HEK293 (cell line): Measurements from ENCODE around the gene MRPL28.

Experiments used
- EGR2 ChIP-seq: fragments of 450-650 bp; formaldehyde crosslinking; IDR thresholded peaks from 2 replicates; pipeline ENCODE4 v1.5.1; 2016; ENCODE audit warnings: low read depth, missing biosample characterization, missing genetic modification characterization
- YY2 ChIP-seq: fragments of 450-650 bp; formaldehyde crosslinking; IDR thresholded peaks from 2 replicates; pipeline ENCODE4 v1.5.1; 2016; ENCODE audit warnings: missing biosample characterization, missing genetic modification characterization
- ZFP37 ChIP-seq: fragments of 450-650 bp; formaldehyde crosslinking; IDR thresholded peaks from 2 replicates; pipeline ENCODE4 v1.5.1; 2016; ENCODE audit warnings: missing biosample characterization, missing genetic modification characterization
- ZNF10 ChIP-seq: fragments of 450-650 bp; formaldehyde crosslinking; IDR thresholded peaks from 2 replicates; pipeline ENCODE4 v1.5.1; 2017; ENCODE audit warnings: missing biosample characterization, missing genetic modification characterization
- ZNF24 ChIP-seq: fragments of 450-650 bp; formaldehyde crosslinking; IDR thresholded peaks from 2 replicates; pipeline ENCODE4 v1.5.1; 2016; ENCODE audit warnings: missing biosample characterization, missing genetic modification characterization
- ZNF266 ChIP-seq: fragments of 450-650 bp; formaldehyde crosslinking; IDR thresholded peaks from 2 replicates; pipeline ENCODE4 v1.5.1; 2016; ENCODE audit warnings: missing biosample characterization, missing genetic modification characterization, low read depth
- ZNF558 ChIP-seq: fragments of 450-650 bp; formaldehyde crosslinking; IDR thresholded peaks from 2 replicates; pipeline ENCODE4 v1.5.1; 2016; ENCODE audit warnings: missing biosample characterization, missing genetic modification characterization
- ZNF701 ChIP-seq: fragments of 450-650 bp; formaldehyde crosslinking; IDR thresholded peaks from 2 replicates; pipeline ENCODE4 v1.5.1; 2016; ENCODE audit warnings: missing biosample characterization, missing genetic modification characterization
- TF ChIP-seq, protein P1 (sequence below): fragments of 450-650 bp; formaldehyde crosslinking; IDR thresholded peaks from 2 replicates; pipeline ENCODE4 v1.5.1; 2016; ENCODE audit warnings: missing biosample characterization, missing genetic modification characterization
- TF ChIP-seq, protein P2 (sequence below): fragments of 450-650 bp; formaldehyde crosslinking; IDR thresholded peaks from 2 replicates; pipeline ENCODE4 v1.5.1; 2016; ENCODE audit warnings: missing biosample characterization, missing genetic modification characterization
- TF ChIP-seq, protein P3 (sequence below): fragments of 450-650 bp; formaldehyde crosslinking; IDR thresholded peaks from 2 replicates; pipeline ENCODE4 v1.5.1; 2016; ENCODE audit warnings: missing biosample characterization, missing genetic modification characterization

DNA sequence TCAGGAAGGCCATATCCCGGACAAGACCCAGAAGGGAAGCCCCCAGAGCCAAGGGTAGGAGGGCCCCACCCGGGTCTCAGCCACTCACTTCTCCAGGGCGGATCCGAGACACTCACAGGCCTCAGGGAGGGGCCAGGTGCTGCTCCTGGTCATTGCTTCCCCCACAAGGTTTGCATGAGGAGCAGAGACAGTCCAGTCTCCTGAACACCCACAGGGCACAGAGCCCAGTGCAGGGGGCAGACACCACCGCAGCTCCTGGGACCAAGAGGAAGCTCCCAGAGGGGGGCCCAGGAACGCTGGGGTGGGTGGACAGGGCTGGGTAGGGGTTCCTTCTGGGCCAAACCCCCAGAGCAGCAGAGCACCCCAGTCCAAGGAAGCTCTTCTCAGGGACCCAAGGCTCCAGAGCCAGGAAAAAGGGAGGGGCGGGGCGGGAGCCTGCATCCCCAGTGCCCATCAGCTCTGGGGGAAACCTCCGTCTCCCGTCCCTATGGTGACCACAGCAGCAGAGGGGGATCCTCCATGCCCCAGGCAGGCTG lies 709 bp upstream of the MRPL28 start:
- TF ChIP-seq ZNF266 (tag by site-specific recombination) (no peak), ZNF701 (no peak), ZNF10 (no peak), ZNF558 (tag by site-specific recombination) (no peak), ZFP37 (tag by site-specific recombination) (no peak), ZNF24 (tag by site-specific recombination) (no peak), EGR2 (no peak), YY2 (no peak)
- TF ChIP-seq, protein P1, sequence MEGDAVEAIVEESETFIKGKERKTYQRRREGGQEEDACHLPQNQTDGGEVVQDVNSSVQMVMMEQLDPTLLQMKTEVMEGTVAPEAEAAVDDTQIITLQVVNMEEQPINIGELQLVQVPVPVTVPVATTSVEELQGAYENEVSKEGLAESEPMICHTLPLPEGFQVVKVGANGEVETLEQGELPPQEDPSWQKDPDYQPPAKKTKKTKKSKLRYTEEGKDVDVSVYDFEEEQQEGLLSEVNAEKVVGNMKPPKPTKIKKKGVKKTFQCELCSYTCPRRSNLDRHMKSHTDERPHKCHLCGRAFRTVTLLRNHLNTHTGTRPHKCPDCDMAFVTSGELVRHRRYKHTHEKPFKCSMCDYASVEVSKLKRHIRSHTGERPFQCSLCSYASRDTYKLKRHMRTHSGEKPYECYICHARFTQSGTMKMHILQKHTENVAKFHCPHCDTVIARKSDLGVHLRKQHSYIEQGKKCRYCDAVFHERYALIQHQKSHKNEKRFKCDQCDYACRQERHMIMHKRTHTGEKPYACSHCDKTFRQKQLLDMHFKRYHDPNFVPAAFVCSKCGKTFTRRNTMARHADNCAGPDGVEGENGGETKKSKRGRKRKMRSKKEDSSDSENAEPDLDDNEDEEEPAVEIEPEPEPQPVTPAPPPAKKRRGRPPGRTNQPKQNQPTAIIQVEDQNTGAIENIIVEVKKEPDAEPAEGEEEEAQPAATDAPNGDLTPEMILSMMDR (tag by site-specific recombination), result no peak
- TF ChIP-seq, protein P2, sequence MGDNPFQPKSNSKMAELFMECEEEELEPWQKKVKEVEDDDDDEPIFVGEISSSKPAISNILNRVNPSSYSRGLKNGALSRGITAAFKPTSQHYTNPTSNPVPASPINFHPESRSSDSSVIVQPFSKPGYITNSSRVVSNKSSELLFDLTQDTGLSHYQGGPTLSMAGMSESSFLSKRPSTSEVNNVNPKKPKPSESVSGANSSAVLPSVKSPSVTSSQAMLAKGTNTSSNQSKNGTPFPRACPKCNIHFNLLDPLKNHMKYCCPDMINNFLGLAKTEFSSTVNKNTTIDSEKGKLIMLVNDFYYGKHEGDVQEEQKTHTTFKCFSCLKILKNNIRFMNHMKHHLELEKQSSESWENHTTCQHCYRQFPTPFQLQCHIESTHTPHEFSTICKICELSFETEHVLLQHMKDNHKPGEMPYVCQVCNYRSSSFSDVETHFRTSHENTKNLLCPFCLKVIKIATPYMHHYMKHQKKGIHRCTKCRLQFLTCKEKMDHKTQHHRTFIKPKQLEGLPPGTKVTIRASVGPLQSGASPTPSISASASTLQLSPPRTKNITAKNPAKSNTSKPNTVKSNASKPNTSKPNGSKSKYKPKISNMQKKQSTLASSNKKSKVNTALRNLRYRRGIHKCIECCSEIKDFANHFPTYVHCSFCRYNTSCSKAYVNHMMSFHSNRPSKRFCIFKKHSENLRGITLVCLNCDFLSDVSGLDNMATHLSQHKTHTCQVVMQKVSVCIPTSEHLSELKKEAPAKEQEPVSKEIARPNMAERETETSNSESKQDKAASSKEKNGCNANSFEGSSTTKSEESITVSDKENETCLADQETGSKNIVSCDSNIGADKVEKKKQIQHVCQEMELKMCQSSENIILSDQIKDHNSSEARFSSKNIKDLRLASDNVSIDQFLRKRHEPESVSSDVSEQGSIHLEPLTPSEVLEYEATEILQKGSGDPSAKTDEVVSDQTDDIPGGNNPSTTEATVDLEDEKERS, result no peak
- TF ChIP-seq, protein P3, sequence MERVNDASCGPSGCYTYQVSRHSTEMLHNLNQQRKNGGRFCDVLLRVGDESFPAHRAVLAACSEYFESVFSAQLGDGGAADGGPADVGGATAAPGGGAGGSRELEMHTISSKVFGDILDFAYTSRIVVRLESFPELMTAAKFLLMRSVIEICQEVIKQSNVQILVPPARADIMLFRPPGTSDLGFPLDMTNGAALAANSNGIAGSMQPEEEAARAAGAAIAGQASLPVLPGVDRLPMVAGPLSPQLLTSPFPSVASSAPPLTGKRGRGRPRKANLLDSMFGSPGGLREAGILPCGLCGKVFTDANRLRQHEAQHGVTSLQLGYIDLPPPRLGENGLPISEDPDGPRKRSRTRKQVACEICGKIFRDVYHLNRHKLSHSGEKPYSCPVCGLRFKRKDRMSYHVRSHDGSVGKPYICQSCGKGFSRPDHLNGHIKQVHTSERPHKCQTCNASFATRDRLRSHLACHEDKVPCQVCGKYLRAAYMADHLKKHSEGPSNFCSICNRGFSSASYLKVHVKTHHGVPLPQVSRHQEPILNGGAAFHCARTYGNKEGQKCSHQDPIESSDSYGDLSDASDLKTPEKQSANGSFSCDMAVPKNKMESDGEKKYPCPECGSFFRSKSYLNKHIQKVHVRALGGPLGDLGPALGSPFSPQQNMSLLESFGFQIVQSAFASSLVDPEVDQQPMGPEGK, result no peak
